WTC11 (cell line): ENCODE measurements around the gene PNLDC1. TPM values are rescaled to one million over a fixed set of nuclear protein-coding genes. Genes with fewer than 3 reads are reported as not detected.
A peak's percentile ranks its signal among the peaks of the same experiment; 100 is the strongest.

Experiments
- ATAC-seq: fragments of 200-7000 bp; cut with Tn5 transposase; 2 replicates; pipeline ENCODE4 v1.10.0; 2021; ENCODE audit warnings: mild to moderate bottlenecking, moderate library complexity
- CTCF ChIA-PET: fragments of 300-600 bp; sonication (Branson Sonifier 250); formaldehyde crosslinking; loops from one replicate; lab custom pipeline; 2021; ENCODE audit warnings: antibody characterized with exemption; lab: Charles Lee
- POLR2A ChIA-PET: fragments of 350-600 bp; sonication (Branson Sonifier 250); formaldehyde crosslinking; loops from one replicate; lab custom pipeline; 2021; ENCODE audit warnings: antibody characterized with exemption; lab: Charles Lee
- DNase-seq: peaks from one replicate; pipeline ENCODE4 v3.0.0; 2021; ENCODE audit warnings: low spot score
- H3K27ac Mint-ChIP-seq: 2 replicates; pipeline ENCODE4 v1.8.0; 2021; ENCODE audit warnings: mixed read lengths
- H3K27me3 Mint-ChIP-seq: 2 replicates; pipeline ENCODE4 v1.8.0; 2021; ENCODE audit warnings: low read depth, mild to moderate bottlenecking, moderate library complexity, mixed read lengths
- H3K36me3 Mint-ChIP-seq: 2 replicates; pipeline ENCODE4 v1.8.0; 2021; ENCODE audit warnings: mixed read lengths
- H3K4me1 Mint-ChIP-seq: 2 replicates; pipeline ENCODE4 v1.8.0; 2022; ENCODE audit warnings: mixed read lengths
- H3K4me3 Mint-ChIP-seq: 2 replicates; pipeline ENCODE4 v1.8.0; 2021; ENCODE audit warnings: mild to moderate bottlenecking, moderate library complexity, mixed read lengths
- H3K9me3 Mint-ChIP-seq: 2 replicates; pipeline ENCODE4 v1.8.0; 2021; ENCODE audit warnings: mixed read lengths
- GABPB1 ChIP-seq: sonication (generic); formaldehyde crosslinking; IDR thresholded peaks from 2 replicates; pipeline ENCODE4 v1.8.1; 2023; ENCODE audit warnings: mild to moderate bottlenecking, missing genetic modification reagents
- KAT7 ChIP-seq: sonication (generic); formaldehyde crosslinking; IDR thresholded peaks from 2 replicates; pipeline ENCODE4 v1.8.1; 2023; ENCODE audit warnings: missing genetic modification reagents, mild to moderate bottlenecking, borderline replicate concordance
- NFYB ChIP-seq: sonication (generic); formaldehyde crosslinking; conservative IDR thresholded peaks from 2 replicates; pipeline ENCODE4 v1.8.0; 2022; ENCODE audit warnings: low read depth, missing genetic modification reagents
- NR3C1 ChIP-seq: sonication (generic); formaldehyde crosslinking; conservative IDR thresholded peaks from 2 replicates; pipeline ENCODE4 v1.8.1; 2023; ENCODE audit warnings: low read depth, mild to moderate bottlenecking, missing genetic modification reagents
- RORB ChIP-seq: fragments of 250-450 bp; sonication (Bioruptor Pico); IDR thresholded peaks from 2 replicates; pipeline ENCODE4 v1.9.0; 2021; ENCODE audit warnings: mild to moderate bottlenecking
- SP1 ChIP-seq: sonication (generic); formaldehyde crosslinking; conservative IDR thresholded peaks from 2 replicates; pipeline ENCODE4 v1.8.1; 2022; ENCODE audit warnings: missing genetic modification reagents
- TEAD4 ChIP-seq: sonication (generic); formaldehyde crosslinking; IDR thresholded peaks from 2 replicates; pipeline ENCODE4 v1.8.0; 2022; ENCODE audit warnings: mild to moderate bottlenecking, missing genetic modification reagents
- ZBTB21 ChIP-seq: sonication (generic); formaldehyde crosslinking; IDR thresholded peaks from 2 replicates; pipeline ENCODE4 v1.8.1; 2023; ENCODE audit warnings: mild to moderate bottlenecking, missing genetic modification reagents, borderline replicate concordance
- ZNF138 ChIP-seq: sonication (generic); formaldehyde crosslinking; conservative IDR thresholded peaks from 2 replicates; pipeline ENCODE4 v1.8.1; 2022; ENCODE audit warnings: mild to moderate bottlenecking, moderate library complexity, missing genetic modification reagents
- ZNF232 ChIP-seq: sonication (generic); formaldehyde crosslinking; IDR thresholded peaks from 2 replicates; pipeline ENCODE4 v1.8.0; 2022; ENCODE audit warnings: mild to moderate bottlenecking, missing genetic modification reagents
- total RNA-seq: library from RNA; stranded (reverse); gene quantifications from 3 replicates; pipeline ENCODE4 v1.2.3, GENCODE V29; 2021
- TF ChIP-seq, protein P1 (sequence below): fragments of 200-600 bp; IDR thresholded peaks from 2 replicates; pipeline ENCODE4 v1.8.0; 2022; ENCODE audit warnings: antibody characterized with exemption
- TF ChIP-seq, protein P2 (sequence below): sonication (generic); formaldehyde crosslinking; IDR thresholded peaks from 2 replicates; pipeline ENCODE4 v1.8.0; 2022; ENCODE audit warnings: mild to moderate bottlenecking, missing genetic modification reagents
- TF ChIP-seq, protein P3 (sequence below): sonication (generic); formaldehyde crosslinking; IDR thresholded peaks from 2 replicates; pipeline ENCODE4 v1.8.1; 2023; ENCODE audit warnings: mild to moderate bottlenecking, missing genetic modification reagents, moderate library complexity
- TF ChIP-seq, protein P4 (sequence below): sonication (generic); formaldehyde crosslinking; IDR thresholded peaks from 2 replicates; pipeline ENCODE4 v1.8.1; 2023; ENCODE audit warnings: mild to moderate bottlenecking, missing genetic modification reagents, moderate library complexity
- TF ChIP-seq, protein P5 (sequence below): sonication (generic); formaldehyde crosslinking; IDR thresholded peaks from 2 replicates; pipeline ENCODE4 v1.8.1; 2023; ENCODE audit warnings: mild to moderate bottlenecking, moderate library complexity, missing genetic modification reagents
- TF ChIP-seq, protein P6 (sequence below): sonication (generic); formaldehyde crosslinking; IDR thresholded peaks from 2 replicates; pipeline ENCODE4 v1.8.1; 2023; ENCODE audit warnings: mild to moderate bottlenecking, missing genetic modification reagents
- TF ChIP-seq, protein P7 (sequence below): sonication (generic); formaldehyde crosslinking; IDR thresholded peaks from 2 replicates; pipeline ENCODE4 v1.8.1; 2022; ENCODE audit warnings: mild to moderate bottlenecking, missing genetic modification reagents, moderate library complexity, borderline replicate concordance
- TF ChIP-seq, protein P8 (sequence below): sonication (generic); formaldehyde crosslinking; IDR thresholded peaks from 2 replicates; pipeline ENCODE4 v1.8.0; 2022; ENCODE audit warnings: mild to moderate bottlenecking, missing genetic modification reagents

PNLDC1 gene
- total RNA-seq, 1 experiment from 2014 or later: 0.39 TPM

DNA sequence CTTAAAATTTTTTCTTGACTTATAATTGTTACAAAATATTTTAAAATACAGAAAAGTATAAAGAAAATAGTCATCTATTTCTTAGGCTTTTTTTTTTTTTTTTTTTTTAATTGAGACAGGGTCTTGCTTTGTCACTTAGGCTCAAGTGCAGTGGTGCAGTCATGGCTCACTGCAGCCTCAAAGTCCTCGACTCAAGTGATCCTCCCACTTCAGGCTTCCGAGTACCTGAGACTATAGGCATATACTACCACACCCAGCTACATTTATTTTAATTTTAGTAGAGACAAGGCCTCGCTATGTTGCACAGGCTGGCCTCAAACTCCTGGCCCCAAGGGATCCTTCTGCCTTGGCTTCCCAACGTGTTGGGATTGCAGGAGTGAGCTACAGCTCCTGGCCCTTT is 43.6 kb upstream of the PNLDC1 start:
- Mint-ChIP-seq H3K4me1 (peaks cover 24% of the 10 kb centered on the region), H3K36me3 (peaks cover 66% of the 10 kb centered on the region), H3K27ac (no peak overlapping the region; the same call in 1 of the 2 replicates), H3K4me3 (no peak overlapping the region), H3K9me3 (no peaks in the 10 kb centered on the region), H3K27me3 (no peaks in the 10 kb centered on the region; the same call in 1 of the 2 replicates)
- TF ChIP-seq, protein P1, sequence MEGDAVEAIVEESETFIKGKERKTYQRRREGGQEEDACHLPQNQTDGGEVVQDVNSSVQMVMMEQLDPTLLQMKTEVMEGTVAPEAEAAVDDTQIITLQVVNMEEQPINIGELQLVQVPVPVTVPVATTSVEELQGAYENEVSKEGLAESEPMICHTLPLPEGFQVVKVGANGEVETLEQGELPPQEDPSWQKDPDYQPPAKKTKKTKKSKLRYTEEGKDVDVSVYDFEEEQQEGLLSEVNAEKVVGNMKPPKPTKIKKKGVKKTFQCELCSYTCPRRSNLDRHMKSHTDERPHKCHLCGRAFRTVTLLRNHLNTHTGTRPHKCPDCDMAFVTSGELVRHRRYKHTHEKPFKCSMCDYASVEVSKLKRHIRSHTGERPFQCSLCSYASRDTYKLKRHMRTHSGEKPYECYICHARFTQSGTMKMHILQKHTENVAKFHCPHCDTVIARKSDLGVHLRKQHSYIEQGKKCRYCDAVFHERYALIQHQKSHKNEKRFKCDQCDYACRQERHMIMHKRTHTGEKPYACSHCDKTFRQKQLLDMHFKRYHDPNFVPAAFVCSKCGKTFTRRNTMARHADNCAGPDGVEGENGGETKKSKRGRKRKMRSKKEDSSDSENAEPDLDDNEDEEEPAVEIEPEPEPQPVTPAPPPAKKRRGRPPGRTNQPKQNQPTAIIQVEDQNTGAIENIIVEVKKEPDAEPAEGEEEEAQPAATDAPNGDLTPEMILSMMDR: no peak
- TF ChIP-seq, protein P2, sequence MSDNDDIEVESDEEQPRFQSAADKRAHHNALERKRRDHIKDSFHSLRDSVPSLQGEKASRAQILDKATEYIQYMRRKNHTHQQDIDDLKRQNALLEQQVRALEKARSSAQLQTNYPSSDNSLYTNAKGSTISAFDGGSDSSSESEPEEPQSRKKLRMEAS (CRISPR knock-in tag): no peak
- TF ChIP-seq, protein P3, sequence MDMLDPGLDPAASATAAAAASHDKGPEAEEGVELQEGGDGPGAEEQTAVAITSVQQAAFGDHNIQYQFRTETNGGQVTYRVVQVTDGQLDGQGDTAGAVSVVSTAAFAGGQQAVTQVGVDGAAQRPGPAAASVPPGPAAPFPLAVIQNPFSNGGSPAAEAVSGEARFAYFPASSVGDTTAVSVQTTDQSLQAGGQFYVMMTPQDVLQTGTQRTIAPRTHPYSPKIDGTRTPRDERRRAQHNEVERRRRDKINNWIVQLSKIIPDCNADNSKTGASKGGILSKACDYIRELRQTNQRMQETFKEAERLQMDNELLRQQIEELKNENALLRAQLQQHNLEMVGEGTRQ (CRISPR knock-in tag): no peak
- no peak for TF ChIP-seq SP1 (CRISPR knock-in tag)
- TF ChIP-seq KAT7 (CRISPR knock-in tag): no peak
- TF ChIP-seq RORB (CRISPR knock-in tag): no peak
- TF ChIP-seq GABPB1 (CRISPR knock-in tag): no peak
- no peak for TF ChIP-seq NR3C1 (CRISPR knock-in tag)
- TF ChIP-seq TEAD4 (CRISPR knock-in tag): no peak
- TF ChIP-seq, protein P4, sequence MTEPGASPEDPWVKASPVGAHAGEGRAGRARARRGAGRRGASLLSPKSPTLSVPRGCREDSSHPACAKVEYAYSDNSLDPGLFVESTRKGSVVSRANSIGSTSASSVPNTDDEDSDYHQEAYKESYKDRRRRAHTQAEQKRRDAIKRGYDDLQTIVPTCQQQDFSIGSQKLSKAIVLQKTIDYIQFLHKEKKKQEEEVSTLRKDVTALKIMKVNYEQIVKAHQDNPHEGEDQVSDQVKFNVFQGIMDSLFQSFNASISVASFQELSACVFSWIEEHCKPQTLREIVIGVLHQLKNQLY: no peak
- TF ChIP-seq ZNF232: no peak
- TF ChIP-seq, protein P5, sequence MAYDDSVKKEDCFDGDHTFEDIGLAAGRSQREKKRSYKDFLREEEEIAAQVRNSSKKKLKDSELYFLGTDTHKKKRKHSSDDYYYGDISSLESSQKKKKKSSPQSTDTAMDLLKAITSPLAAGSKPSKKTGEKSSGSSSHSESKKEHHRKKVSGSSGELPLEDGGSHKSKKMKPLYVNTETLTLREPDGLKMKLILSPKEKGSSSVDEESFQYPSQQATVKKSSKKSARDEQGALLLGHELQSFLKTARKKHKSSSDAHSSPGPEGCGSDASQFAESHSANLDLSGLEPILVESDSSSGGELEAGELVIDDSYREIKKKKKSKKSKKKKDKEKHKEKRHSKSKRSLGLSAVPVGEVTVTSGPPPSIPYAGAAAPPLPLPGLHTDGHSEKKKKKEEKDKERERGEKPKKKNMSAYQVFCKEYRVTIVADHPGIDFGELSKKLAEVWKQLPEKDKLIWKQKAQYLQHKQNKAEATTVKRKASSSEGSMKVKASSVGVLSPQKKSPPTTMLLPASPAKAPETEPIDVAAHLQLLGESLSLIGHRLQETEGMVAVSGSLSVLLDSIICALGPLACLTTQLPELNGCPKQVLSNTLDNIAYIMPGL: no peak
- ChIA-PET POLR2A (no interaction called here), CTCF (no interaction called here)
- ATAC-seq: no peak
- DNase-seq: no peak

DNA sequence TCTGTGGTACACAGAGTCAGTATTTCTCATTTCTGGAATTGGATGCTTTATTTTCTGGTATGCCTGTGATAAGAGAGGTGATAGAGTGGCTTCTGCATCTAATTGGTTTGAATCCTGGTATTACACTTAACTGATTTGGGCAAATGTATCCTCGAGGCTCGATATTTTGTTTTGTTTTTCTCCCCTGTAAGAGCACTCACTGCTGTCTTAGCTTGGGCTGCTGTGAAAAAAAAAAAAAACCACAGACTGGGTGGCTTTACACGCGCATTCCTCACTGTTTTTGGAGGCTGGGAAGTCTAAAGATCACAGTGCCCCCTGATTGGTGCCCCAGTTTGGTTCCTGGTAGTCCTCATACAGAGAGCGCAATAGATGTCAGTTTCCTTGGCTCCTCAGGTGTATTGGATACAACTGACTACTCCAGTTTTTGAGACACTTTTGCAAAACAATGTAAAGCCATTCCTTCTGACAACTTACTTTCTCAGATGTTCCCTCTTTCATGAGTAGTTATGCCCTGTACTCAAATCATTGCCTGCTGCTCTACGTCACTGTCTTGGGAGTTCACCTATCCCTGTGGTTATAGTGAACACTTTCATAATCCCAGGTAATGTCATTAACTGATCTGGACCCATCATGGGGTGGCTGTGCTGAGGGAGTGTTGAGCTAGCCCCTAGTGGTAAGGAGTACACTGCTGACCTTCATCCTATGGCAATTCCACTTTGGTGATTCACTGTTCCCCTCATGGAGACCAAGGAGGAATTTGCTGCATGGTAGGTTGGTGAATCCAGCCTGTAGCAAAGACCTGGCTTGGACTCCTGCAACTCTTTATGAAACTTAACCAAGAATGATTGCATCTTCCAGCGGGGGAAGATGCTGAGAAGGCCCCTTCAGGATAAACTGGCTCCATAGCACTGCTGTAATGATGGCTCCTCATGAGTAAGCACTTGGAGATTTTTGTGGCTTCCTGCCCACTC is 41.8 kb upstream of the PNLDC1 start:
- Mint-ChIP-seq H3K9me3 (no peaks in the 10 kb centered on the region), H3K4me1 (peaks cover 31% of the 10 kb centered on the region), H3K36me3 (peaks cover 61% of the 10 kb centered on the region), H3K4me3 (no peak overlapping the region), H3K27me3 (no peaks in the 10 kb centered on the region; the same call in 1 of the 2 replicates), H3K27ac (peak overlapping the region; percentile 95)
- ChIA-PET POLR2A (no interaction called here), CTCF (interaction anchor here (0.5 to 0.7 kb wide), 2 partner anchors 66 to 1243 kb away, joined by 3 to 4 read pairs; no protein-coding TSS in a partner anchor)
- DNase-seq: no peak
- TF ChIP-seq ZBTB21 (no peak), NFYB (CRISPR knock-in tag) (no peak), ZNF138 (CRISPR knock-in tag) (no peak)
- TF ChIP-seq, protein P6, sequence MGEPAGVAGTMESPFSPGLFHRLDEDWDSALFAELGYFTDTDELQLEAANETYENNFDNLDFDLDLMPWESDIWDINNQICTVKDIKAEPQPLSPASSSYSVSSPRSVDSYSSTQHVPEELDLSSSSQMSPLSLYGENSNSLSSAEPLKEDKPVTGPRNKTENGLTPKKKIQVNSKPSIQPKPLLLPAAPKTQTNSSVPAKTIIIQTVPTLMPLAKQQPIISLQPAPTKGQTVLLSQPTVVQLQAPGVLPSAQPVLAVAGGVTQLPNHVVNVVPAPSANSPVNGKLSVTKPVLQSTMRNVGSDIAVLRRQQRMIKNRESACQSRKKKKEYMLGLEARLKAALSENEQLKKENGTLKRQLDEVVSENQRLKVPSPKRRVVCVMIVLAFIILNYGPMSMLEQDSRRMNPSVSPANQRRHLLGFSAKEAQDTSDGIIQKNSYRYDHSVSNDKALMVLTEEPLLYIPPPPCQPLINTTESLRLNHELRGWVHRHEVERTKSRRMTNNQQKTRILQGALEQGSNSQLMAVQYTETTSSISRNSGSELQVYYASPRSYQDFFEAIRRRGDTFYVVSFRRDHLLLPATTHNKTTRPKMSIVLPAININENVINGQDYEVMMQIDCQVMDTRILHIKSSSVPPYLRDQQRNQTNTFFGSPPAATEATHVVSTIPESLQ (CRISPR knock-in tag): no peak
- TF ChIP-seq, protein P7, sequence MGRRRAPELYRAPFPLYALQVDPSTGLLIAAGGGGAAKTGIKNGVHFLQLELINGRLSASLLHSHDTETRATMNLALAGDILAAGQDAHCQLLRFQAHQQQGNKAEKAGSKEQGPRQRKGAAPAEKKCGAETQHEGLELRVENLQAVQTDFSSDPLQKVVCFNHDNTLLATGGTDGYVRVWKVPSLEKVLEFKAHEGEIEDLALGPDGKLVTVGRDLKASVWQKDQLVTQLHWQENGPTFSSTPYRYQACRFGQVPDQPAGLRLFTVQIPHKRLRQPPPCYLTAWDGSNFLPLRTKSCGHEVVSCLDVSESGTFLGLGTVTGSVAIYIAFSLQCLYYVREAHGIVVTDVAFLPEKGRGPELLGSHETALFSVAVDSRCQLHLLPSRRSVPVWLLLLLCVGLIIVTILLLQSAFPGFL (CRISPR knock-in tag): no peak
- TF ChIP-seq, protein P8, sequence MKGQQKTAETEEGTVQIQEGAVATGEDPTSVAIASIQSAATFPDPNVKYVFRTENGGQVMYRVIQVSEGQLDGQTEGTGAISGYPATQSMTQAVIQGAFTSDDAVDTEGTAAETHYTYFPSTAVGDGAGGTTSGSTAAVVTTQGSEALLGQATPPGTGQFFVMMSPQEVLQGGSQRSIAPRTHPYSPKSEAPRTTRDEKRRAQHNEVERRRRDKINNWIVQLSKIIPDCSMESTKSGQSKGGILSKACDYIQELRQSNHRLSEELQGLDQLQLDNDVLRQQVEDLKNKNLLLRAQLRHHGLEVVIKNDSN (CRISPR knock-in tag): no peak
- TF ChIP-seq, protein P2 (CRISPR knock-in tag): no peak
- no peak for ATAC-seq
